A172 (cell line): ENCODE data around the gene ROPN1. TPM values are rescaled to one million over a fixed set of nuclear protein-coding genes. Genes with fewer than 3 reads are reported as not detected.
"Not testable (repeated sequence)": the region's sequence is repeated elsewhere in the genome, so short reads cannot be mapped to it uniquely, and the experiment has no call there.

ENCODE experiments used
- DNase-seq: peaks from one replicate; pipeline ENCODE4 v3.0.0-alpha.2; 2015; ENCODE audit warnings: low spot score
- total RNA-seq: library from RNA; depleted of rRNA; stranded (reverse); fragments of >200 nt; shearing (Covaris generic); gene quantifications from 2 replicates; pipeline ENCODE4 v1.2.3, GENCODE V29; 2014

Gene ROPN1
- total RNA-seq, 1 experiment from 2014 or later, result 0.14 TPM

DNA sequence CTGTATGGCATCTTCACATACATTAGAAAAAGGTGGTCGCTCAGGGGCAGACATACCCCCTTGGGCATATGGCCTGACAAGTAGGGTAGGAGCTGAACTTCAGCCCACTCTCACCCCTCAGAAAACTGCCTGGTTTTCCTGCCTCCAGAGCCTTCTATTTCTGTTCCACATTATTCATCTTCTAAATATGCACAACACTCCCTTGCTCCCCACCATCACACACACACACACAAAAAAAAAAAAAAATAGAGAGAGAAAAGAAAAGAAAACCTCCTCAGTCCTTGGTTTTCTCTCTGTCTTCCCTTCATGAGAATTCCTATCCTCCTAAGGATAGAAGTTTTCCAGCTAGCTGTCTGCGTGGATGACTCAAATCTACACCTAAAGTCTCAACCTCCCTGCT is 5.6 kb upstream of the ROPN1 start:
- no peak for DNase-seq

- no peak for DNase-seq
These were observed 1.9 kb upstream of the ROPN1 start for GRCh38 chr3:123993818-123994217.

GRCh38 chr3:123986427-123986826 is 5.5 kb downstream of the ROPN1 start:
- no peak for DNase-seq

- DNase-seq, result no peak
These were observed 7.0 kb downstream of the ROPN1 start for GRCh38 chr3:123984957-123985356.

DNA sequence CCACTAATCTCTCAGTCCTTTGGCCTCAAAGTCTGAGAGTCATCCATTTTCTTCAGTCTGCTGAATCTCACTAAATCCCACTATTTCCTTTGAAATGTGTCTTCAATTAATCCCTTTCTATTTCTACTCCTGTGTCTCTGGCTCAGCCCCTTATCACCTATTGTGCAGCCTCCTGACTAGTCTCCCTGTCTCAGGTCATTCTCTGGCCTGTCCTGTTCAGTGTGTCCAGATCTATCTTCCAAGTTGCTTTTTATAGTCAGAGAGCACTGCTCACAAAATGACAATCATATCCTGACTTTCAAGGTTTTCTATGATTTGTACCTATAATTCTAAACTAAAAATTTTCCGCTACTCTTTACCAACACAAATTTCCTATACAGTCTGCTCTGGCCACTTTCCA is 7.6 kb downstream of the ROPN1 start:
- DNase-seq, result no peak

DNA sequence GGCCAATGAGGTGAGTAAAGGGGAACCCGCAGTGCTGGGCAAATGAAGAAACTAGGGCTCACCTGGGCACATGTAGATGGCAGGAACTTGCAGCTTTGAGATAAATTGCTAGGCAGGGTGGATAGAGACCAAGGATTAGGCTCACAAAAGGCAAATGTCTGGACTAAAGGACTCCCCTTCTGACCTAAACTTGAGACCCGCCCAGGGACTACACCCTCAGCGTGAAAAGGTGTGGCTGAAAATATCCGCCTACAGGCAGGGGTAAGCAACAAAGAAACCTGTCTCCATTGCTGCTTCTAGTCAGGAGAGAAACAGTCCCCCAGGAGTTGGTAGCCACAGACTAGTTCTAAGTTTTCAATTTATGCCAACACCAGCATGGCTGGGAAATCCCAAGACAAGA is 10.6 kb downstream of the ROPN1 start:
- not testable (repeated sequence) for DNase-seq

DNA sequence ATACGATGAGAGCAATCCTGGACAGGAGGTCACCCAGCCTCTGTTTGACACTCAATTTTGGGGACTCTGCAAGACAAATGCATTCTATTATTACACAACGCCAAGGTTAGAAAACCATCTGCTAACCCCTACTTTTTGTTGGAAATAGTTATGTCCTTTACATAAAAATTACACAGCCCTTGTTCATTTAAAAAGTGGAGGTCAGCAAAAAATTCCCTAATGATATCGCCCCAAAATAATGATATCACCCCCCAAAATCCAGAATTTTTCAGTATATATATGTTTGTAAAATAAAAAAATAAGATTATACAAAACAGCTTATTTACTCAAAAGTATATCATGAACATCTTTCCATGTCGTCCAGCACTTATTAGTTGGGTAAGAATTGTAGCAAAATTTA is 11.4 kb downstream of the ROPN1 start:
- no peak for DNase-seq

DNA sequence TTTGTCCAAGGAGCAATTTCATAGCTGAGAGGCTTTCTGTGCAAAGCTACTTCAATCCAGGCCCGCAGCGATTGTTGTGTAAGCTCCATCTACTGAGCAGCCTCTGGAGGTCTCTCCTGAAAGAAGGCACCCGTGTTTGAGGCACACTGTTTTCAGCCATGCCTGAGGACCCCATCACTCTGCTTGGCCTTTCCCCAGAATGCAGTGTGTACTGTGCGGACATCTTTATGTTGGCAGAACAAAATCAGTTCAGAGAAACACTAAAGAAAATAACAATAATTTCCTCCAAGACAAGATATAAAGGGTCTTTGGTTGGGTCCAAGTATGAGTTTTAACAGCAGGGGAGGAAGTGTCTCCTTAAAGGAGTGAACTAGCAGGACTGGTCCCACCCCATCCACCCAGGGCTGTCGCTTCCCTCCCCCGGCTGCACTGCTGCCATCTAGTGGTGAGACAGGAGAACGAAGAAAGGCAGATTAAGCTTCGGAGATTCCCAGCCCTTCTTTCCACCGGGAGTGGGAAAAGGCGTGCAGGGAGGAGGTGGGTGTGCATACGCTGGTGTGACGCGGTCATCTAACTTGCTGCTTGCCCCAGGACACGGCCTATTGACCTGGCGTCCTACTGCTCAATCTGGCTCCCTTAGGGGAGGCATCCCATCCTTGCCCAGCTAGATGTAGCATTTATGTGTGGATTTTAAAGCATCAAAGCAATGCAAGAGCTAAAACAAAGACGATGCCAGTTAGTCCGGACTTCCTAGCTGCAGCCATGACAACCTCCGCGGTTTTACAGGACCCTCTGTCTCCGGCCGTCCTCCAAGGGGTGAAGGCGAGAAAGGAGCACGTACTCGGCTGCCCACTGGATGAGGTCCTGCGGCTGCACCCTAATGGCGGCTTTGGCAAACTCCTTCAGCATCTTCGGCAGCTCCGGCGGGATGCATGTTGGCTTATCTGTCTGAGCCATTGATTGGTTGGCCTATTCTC is 12.1 kb downstream of the ROPN1 start:
- DNase-seq, result peak; percentile 36

DNA sequence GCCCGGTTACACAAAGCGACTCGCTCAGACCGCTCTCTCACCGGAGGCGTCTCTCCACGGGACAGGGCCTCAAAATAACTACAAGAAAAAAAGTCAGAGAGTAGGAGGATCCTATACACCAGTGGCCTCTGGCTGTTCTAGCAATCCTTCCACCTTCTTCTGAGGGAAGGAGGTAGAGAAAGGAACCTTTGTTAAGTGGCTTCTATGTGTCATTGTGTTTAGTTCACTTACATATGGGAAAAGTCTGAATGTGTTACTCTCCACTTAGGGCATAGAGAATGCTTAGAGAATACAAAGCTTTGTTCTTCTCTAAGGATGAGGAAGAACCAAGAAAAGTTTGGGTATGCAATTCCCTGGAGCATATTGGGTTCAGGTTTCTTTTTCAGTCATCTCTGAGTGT is 15.0 kb downstream of the ROPN1 start:
- not testable (repeated sequence) for DNase-seq

- peak; percentile 54 for DNase-seq
These were observed 15.6 kb downstream of the ROPN1 start for GRCh38 chr3:123976181-123976898.

- not testable (repeated sequence) for DNase-seq
These were observed 16.9 kb downstream of the ROPN1 start for GRCh38 chr3:123975030-123975429.

DNA sequence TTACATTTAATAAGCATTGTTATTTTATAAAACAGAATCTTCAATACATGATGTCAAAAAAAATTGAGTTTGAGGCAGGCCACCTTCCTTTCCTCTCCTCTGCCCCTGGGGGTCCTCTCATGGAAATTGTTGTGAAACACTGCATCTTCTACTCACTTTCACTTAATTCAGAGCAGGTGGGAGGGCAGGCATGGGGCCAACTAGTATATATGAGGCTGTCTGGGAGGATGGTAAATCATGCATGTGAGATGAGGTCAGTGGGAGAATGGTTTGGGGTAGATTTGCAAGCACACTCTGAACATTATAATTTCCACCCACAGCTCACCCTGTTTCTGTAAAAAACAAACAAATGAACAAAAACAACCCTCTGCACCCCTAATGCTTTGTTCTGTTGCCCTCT is 20.5 kb downstream of the ROPN1 start:
- DNase-seq, result no peak

DNA sequence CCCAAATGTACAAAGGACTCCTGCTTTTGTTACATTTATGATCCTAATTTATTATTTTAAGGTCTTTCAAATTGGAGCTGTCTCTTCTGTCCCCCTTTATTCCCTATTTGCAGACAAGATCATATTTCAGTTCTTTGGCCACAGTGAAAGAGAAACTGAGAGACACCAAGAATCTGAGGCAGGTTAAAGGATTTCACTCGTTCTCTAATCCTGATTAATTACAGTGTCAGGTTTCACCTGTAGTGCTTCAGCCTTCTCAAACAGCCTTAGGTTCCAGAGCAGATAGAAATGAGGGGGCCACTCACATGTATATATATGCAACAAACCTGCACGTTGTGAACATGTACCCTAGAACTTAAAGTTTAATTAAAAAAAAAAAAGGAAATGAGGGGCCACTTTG is 24.7 kb downstream of the ROPN1 start:
- not testable (repeated sequence) for DNase-seq

- not testable (repeated sequence) for DNase-seq
These were observed 25.1 kb downstream of the ROPN1 start for GRCh38 chr3:123966799-123967198.

GRCh38 chr3:123964793-123965192 is 27.1 kb downstream of the ROPN1 start:
- not testable (repeated sequence) for DNase-seq

- DNase-seq, result no peak
These were observed 30.4 kb downstream of the ROPN1 start for GRCh38 chr3:123961508-123961856.

DNA sequence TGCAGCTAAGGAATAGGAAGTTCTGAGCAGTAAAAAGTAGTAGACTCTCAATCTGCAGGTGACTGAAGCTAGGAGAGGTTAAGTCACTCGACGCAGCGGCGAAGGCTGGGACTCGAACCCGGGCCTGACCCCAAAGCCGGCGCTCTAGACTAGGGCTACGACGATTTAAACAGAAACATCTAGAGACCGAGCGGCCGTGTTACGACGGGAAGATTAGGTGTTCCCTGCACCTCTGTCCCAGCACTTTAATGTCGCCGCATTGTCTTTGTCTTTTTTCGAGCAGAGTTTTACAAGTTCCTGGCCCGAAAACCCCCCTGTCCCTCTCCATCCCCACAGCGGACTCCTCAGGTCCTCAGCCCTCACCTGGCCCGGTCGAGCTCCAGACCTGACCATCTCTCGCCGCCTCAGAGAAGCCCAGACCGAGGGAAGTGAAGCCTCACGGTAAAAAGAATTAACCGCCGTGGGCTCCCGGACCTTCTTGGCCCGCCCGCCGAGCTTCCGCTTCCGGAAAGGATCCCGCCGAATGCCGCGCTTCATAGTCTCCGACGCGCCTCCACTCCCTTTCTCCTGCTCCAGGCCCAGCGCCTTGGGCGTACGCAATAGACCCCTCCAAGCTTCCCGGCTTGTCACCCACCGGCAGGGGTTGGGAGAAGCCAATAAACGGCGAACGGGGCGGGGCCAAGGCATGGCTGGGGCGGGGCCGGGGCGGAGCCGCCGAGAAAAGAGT is 31.0 kb downstream of the ROPN1 start, which contains the start of gene CCDC14:
Gene CCDC14 (minus strand): TSS at position 449 of the 727 bp plus-strand sequence. CDS start 56 bp downstream, at position 393.
- DNase-seq, result peak; percentile 93

GRCh38 chr3:123953735-123954134 is 38.2 kb downstream of the ROPN1 start:
- no peak for DNase-seq

- DNase-seq, result no peak
These were observed 38.9 kb downstream of the ROPN1 start for GRCh38 chr3:123952844-123953520.

GRCh38 chr3:123951522-123952447 is 40.1 kb downstream of the ROPN1 start:
- DNase-seq, result no peak
